AG08396 (cell line): ENCODE data around the gene WNT4.

ENCODE experiments used
- DNase-seq: peaks from one replicate; pipeline ENCODE4 v3.0.0; 2012; ENCODE audit warnings: low spot score, mixed read lengths

Gene WNT4

GRCh38 chr1:22074803-22075202, 68.1 kb downstream of the WNT4 start:
- DNase-seq = no peak

DNA sequence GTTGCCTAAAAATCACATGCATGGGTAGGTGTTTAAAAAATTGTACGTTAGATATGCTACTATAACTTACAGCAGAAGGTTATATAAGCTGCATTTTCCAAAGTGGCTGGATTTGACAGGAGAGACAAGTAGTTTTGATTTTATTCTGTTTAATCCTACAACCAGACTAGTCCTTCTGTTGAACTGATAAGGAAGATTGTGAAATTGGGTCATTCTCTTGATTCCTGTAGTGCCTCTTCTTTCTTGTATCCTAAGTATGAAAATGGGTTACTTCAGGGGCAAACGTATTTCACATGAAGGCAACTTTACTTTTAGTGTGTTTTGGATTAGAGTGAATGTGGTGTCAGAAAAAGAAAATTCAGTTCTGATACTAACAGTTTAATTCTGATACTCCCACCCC, 71.4 kb downstream of the WNT4 start:
- no peak for DNase-seq
